COR-L47 (cell line): Measurements from ENCODE around the gene PIAS4.
A peak's percentile ranks its signal among the peaks of the same experiment; 100 is the strongest.

ENCODE experiments used
- DNase-seq: peaks from one replicate; lab custom pipeline; 2025; lab: John Stamatoyannopoulos, UW

The PIAS4 gene

DNA sequence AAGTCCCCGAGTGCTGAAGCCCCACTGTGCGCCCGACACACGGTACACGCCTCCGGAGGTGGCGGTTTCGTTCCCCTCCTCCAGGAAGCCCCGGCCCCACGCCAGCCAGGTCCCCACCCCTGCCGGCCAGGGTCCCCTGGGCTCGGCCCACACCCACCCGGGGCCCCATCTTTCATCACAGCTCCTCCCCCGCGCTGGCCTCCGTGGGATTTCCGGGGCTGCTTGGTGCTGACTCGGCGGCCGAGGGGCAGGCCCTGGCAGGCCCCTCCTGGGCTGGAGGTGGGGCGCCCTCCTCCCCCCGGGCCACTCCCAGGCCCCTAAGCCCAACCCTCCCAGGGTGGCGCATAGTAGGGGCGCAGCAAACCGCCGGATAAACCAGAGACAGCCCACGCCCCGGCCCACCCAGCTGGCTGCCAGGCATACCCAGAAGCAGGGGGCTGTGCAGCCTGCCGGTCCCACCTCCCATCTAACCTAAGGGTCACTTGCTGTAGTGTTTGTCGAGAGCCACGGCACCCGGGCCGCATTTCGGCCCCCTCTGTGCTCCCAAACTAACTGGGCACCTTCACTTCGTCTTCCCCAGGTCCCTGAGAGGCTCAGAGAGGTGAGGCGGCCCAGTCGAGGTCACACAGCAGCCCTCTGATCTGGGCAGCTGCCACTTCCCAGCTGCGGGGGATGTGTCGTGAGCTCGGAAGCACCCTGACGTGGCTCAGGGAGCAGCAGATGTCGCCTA is 52.5 kb downstream of the PIAS4 start:
- no peak for DNase-seq

DNA sequence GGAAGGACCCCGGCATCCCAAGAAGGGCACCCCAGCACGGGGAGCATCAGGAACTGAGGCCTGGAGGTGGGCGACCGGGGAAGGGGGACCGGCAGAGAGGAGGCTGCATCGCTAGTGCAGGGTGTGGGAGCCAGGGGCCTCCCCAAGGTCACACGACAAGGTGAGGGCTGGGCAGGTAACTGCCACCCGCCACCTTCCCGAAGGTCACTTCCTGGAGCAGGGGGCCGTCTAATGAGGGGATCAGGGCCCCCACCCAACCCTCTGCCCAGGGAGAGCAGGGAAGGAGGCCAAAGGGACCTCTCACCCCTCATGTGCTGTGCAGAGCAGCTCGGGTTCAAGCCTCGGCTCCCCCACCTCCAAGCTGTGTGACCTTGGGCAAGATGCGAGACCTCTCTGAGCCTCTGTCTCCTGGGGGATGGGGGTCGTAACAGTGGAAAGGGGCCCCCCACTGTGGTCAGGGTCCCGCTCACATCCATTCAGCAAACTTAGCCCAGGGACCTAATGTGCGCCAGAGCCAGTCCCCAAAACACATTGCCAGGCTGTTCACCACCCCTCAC is 53.2 kb downstream of the PIAS4 start:
- DNase-seq: no peak

DNA sequence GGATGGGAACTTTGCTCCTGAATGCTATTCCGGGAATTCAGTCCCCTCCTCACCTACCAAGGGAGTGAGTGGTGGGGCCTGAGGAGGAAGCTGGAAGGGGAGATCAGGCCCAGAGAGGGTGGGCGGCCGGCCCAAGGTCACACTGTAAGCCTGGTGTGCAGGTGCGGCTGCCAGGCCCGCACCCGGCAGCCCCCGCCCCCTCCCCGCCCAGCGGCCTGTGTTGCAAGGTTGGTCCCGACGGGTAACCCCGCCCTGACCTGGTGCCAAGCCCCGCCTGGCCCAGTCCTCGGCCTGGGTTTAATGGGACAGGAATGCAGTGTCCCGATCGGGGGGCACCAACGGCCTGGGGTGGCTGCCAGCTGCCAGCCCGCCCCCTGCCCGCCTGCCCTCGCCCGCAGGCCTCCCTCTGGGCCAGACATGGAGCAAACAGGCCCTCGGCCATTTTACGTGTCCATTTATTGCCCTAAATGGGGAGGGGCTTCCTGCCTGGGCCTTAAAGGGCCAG is 53.7 kb downstream of the PIAS4 start:
- DNase-seq: no peak

DNA sequence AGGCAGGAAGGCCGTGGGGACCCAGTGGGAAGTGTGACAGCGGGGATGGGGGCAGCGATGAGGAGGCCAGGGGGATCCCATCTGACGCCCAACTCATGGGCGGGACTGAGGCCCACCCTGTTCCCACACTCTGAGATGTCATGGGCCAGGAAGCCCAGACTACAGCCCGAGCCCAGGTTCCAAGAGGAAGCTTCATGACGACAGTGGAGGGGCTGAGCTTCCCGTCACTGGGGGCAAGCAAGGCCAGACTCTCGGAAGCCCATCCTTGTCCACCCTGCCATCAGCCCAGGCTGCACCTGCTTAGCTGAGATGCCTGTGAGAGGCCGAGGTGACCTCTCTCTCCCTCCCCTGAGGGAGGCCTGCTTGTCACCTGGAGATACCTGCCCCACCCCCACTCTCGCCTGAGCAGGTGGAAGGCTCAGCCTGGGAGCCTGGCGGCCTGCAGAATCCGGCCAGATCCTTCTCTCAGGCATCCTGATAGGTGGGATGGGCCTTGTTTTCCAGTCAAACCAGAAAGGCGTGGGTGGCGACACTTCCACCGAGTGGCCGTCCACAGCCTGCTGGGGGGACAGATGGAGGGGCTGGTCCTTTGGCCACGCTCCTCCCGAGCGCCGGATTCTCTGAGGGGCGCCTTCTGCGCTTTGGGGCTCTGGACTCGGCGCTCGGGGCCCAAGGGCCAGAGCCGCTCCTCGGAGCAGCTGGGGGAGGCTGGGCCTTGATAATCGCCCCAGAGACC is 54.3 kb downstream of the PIAS4 start:
- no peak for DNase-seq

DNA sequence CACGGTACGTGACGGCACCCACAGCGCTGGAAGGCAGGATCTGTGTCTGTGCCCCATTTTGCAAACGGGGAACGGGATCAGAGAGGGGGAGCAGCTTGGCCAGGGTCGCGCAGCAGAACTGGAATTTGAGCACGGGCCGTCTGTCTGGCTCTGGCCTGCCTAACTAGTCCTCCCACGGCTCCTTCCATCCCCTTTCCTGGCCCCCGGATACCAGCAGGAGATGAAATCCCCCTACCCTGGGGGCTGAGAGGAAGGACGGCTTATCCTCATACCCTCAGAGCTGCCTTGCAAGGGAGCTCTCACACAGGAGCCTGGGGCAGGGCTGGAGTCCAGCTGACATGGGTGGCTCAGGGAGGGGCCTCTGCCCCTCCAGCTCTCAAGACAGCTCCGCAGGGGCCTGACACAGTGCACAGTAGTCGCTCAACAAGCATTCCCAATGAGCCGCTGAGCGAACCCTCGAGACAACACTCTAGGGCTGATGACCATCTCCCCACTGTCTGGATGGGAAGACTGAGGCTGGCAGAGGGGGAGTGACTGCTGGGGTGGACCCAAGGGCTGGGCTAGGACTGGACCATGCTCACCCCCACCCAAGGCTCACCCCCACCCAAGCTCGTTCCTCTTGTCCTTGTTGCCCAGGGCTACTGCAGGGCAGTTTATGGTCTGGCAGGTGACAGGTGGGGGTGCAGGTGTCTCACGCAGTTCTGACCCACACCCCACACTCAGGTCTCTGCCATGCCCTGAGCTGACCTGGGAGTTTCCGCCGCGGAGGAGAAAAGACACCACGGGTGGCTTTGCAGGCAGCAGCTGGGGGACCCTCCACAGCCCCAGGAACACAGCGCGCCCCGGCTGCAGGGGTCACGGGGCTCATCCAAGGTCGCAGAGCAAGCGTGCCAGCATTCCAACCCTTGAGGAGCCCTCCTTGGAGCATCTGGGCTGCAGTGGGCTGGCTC is 55.2 kb downstream of the PIAS4 start:
- DNase-seq: no peak

DNA sequence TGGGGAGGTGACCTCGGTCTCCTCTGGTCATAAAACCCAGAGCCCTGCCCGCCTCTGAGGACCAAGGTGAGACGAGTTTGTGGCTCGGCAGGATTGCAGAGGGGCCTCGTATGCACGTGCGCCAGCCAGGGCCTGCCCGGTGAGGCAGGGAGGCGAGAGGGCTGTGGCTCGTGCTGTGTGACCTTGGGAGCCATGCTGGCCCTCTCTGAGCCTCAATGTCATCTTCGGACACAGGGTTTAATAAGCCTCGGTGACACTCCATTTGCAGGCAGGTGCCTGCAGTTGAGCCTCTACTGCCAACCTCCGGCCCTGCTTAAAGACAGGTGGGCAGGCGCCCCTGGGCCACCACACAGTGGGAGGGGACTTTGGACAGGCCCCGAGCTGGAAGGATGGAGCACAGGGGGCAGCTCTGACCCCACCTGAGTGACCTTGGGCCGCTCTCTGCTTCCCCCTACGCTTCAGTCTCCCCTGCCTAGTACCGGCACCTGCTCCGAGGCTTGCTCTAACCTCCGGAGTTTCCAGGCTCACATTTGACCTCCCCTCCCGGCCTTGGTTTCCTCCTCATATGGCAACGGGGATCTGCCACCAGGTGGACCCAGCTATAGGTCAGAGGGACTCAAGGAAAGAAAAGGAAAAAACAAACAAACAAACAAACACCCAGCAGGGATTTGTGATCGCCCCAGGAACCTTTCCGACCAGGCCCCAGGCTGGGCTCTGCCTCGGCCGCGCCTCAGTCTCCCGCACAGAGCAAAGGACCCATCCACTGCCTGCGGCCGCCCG is 56.0 kb downstream of the PIAS4 start:
- DNase-seq: no peak

DNA sequence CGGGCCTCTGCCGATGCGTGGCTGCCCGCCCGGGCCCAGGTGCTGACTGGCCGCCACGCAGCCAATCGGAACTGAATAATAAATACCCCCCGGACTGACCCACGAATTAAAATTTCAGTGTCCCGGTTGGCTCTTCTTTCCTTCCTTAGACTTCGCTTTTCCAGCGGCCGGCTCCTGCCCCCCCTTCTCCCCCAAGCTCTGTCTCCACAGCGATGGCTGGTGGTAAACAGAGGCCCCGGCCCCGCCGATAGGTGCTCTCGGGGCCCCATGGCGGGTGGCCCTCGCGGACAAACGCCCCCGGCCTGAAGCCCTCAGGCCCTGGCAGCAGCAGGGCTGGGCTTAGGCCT is 56.6 kb downstream of the PIAS4 start:
- DNase-seq: no peak

DNA sequence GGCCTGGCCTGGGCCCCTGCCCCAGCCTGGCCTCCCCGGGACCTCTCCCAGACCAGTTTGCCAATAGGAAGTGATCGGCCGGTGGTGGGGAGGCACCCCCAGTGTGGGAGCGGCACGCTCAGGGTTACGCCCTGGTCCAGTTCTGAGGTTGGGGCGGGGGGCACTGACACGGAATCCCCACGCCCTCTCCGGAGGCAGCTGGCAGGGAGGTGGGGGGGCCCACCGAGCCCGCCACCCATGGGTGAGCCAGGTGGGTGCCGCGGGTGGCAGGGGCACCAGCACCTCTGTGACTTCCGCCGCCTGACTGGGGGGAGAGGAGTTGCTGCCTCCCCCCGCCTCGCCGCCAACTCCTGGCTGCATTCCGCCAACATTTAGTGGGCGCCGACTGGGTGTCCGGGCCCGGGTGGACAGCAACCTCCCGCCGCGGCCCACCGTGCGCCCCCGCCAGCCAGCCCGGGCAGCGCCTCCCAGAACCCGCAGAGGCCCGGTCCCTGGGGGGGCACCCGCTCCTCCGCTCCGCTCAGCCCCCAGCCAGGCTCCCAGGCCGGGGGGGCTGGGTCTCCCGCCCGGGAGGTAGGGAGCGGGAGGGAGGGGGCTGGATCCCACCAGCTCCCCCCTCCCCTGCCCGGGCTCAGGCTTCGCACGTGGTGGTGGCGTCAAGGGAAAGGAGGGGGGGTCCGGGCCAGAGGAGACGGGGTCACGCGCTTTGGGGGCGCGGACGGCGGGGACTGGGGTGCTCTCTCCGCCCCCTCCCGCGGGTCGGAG is 57.1 kb downstream of the PIAS4 start:
- peak; percentile 34 for DNase-seq

DNA sequence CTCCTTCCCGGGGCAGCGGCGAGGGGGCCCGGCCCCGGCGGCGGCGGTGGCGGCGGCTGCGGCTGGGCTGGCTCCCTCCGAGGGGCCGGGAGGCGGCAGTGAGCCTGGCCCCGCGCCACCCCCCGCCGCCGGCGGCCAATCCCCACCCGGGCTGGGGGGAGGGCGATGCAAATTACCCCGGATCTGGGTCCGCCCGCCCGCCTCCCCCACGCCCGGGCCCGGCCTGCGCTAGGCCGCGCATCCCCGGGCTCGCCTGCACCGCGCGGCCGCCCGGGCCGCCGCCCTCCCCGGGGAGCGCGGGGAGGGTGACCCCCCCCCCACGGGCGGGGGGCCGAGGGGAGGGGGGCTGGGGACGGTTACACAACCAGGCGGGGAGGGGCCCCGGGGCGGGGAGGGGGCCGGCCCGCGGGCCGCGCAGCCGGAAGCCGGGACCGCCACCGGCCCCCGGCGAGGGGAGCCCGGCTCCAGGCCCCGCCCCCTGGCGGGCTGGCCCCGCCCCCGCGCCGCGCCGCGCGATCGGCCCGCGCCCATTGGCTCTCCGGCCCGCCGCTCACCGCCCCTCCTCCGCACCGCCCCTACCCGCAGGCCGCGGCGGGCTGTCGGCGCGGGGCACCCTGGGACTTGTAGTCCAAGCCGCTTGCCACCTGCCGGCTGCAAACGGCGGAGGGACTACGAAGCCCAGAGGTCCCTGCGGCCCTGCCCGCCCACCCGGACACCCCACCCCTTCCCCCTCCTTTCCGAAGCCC is 58.1 kb downstream of the PIAS4 start:
- DNase-seq: peak; percentile 97

DNA sequence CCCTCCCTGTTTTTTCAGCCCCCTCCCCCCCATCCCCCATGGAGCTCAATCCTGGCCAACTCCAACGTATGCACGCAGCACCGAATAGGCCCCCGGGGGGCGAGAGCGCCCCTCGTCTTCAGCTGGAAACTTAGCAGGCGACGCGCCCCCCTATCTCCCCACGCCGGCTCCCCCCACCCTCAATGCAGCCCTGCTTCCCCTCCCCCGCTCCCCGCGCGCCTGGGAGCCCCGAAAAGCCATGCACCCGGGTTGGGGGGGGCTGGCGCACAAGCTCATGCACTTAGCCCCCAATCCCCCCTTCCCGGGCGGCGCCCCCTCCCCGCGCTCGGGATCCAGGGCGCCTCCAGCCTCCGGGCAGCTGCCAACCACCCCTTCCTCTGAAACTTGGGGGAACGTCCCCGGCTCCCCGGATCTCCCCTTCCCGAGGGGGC is 58.7 kb downstream of the PIAS4 start:
- DNase-seq: no peak

DNA sequence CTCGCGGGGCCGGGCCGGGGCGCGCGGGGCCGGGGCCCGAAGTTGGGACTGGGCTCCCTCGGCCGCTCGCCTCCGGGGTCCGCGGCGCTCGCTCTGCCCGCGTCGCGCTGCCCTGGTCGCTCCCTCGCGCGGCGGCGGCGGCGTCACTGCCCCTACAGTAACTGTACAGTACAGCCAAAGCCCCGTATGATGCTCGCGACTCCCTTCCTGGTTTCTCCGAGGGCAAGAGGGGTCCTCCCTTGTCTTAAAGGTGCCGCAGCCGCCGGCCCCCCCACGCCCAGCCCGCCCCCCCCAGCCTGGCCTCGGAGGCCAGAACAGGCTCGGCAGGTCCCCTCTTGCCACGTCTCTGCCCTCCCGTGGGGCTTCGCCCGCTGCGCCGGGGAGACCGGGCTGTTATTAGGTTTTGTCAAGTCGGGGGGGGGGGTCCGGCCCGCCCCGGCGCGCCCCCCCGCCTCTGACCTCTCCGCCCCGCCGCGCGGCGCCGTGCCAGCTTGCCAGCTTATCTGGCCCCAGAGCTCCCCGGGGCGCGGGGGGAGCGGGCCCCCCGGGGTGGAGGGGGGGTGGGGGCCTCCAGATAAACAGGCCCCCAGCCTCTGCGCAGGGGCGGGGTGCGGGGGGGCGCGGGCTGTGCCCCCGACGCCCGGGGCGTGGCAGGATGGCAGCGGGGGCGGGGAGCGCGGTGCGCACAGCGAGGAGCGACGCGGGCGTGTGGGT is 59.3 kb downstream of the PIAS4 start, which contains the start of gene ZBTB7A:
ZBTB7A (minus strand) TSS at position 218 of the 714 bp plus-strand sequence. CDS start 11,667 bp downstream, outside the sequence.
- peak; percentile 58 for DNase-seq

DNA sequence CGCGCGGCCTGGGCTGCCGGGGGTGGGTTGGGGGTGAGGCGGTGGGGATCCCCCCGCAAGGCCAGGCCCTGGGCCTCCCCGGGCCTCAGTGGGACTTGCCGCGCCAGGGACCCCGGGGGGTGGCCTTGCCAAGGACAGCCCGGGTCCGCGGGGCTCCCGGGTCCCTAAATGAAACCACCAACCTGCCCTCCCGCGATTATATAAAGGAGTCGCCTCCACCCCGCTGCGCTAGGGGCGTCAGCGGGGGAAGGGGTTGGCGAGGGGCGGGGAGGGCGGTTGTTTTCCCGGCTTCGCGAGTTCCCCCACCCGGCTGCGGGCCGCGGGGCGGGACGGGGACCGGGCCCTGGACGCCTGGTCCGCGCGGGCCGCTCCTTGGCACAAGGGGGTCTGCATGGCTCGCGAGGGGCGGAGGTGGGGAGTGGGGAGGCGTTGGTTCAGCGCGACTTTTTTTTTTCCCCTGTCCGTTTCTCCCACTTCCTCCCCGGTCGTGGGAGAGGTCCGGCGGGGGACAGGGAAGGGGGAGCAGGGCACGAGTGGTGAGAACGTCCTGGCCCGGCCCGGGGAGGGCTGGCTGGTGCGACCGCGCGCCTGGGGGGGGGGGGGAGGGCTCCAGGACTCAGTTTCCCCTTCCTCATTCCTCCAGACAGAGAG is 60.0 kb downstream of the PIAS4 start:
- DNase-seq: no peak

DNA sequence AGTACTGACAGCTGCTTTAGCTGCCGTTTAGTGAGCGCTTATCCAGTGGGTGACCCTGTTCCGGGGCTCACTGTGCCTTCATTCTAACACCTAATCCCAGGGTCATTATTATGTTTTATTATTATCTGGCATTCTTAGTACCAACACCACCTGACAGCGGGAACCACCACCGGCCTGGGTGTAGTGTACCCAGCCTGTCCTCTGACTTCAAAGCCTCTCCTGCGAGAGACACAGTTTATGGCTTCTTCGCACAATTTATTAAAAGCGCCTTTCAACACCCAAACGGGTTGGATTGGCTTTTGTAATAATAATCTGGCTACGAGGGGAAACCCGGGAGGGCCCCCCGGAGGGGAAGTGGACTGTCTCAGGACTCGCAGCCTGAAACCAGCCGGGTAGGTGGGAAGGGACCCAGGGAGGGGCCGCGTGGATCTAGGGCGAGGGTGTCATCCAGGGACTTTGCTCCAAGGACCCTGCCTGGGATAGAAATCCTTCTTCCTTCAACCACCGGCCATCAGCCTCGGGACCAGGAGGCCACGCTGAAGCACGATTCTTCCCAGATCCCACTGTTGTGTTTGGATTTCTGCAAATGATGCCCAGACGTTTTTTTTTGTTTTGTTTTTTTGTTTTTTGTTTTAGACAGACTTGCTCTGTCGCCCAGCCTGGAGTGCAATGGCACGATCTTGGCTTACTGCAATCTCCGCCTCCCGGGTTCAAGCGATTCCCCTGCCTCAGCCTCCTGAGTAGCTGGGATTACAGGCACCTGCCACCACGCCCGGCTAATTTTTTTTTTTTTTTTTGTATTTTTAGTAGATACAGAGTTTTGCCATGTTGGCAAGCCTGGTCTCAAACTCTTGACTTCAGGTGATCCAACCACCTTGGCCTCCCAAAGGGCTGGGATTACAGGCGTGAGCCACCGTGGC is 60.8 kb downstream of the PIAS4 start:
- no peak for DNase-seq

DNA sequence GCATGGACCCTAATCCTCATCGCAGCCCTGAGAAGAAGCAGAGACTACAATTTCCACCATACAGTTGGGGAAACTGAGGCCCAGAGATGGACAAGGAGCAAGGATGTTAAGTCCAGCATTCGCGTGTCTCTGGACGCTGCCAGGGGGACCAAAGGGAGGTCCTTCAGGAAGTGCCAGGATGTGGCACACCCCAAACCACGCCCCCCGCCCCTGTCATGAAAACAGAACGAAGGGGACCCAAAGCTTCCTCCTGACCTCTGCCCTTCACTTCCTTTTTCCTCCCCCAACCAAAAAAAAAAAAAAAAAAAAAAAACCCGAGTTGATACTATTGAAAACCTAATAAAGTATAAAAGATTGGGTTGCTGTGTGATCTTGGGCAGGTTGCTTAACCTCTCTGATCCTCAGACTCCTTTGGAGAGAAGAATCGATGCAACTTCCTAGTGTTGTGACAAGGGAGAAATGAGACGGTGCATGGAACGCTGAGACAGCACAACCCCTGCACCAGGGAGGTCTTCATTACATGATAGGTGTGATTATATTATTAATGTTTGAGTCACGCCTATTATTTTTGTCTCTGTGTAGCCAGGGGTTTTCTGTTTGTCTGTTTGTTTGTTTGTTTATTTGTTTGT is 61.9 kb downstream of the PIAS4 start:
- no peak for DNase-seq

DNA sequence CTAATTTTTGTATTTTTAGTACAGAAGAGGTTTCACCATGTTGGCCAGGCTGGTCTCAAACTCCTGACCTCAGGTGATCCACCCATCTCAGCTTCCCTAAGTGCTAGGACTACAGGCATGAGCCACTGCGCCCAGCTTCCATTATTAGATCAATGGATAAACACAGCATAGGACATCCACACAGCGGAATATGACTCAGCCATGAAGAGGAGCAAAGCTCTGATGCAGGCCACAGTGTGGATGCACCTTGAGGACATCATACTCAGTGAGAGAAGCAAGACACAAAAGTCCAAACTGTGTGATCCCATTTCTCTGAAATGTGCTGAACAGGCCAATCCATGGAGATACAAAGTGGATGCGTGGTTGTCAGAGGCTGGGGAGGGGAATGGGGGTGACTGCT is 64.1 kb downstream of the PIAS4 start:
- DNase-seq: no peak

DNA sequence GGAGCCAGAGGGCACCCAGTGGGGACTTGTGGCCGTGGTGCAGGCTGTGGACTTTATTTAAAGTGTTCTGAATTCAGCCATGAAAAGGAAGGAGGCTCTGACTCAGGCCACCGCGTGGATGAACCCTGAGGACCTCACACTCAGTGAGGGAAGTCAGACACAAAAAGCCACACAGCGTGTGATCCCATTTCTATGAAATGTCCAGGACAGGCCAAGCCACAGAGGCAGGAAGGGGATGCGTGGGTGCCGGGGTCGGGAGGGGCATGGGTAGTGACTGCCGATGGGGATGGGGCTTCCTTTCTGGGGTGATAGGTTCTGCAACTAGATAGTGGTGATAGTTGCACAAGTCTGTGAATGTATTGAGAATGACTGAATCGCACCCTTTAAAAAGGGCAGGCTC is 67.8 kb downstream of the PIAS4 start:
- DNase-seq: no peak

DNA sequence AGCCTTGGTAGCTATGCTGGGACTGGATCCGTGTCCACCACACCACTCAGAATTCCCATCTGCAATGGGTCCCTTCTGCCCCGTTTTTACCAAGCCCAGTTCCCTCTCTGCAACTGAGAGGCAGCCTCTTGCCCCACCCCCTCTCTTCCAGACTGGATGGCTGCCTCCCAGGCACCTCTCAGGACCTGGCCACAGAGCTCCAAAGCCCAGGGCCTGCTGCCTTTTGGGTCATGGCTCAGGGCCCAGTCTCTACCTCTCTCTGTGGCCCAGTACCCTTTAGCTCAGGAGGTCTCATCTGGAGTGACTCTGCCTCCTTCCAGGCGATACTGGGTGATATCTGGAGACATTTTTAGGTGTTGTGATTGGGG is 69.5 kb downstream of the PIAS4 start:
- no peak for DNase-seq
